Liver (tissue), 9 donors: ENCODE data around the gene KCNJ12. TPM values are rescaled to one million over a fixed set of nuclear protein-coding genes. Genes with fewer than 3 reads are reported as not detected.

Source experiments
- DNase-seq: peaks from one replicate; pipeline ENCODE4 v3.0.0-alpha.2; 2017; ENCODE audit warnings: low spot score
- H3K27ac ChIP-seq, 2 donors: one replicate each; pipeline ENCODE4 v1.7.0; 2013; ENCODE audit warnings: inconsistent platforms in 2 of 2, low read length in 2 of 2, control low read depth in 1 of 2, low read depth in 1 of 2, mild to moderate bottlenecking in 1 of 2
- H3K27me3 ChIP-seq, 4 donors: one replicate each; pipeline versions ENCODE4 v1.6.1 to v1.7.0; 2013; ENCODE audit warnings: low read length in 3 of 4, inconsistent platforms in 1 of 4, mild to moderate bottlenecking in 1 of 4, moderate library complexity in 1 of 4; ENCODE audit not compliant: control insufficient read depth in 4 of 4, insufficient read depth in 4 of 4
- H3K36me3 ChIP-seq, 4 donors: one replicate each; pipeline versions ENCODE4 v1.6.1 to v1.7.0; 2013; ENCODE audit warnings: low read length in 3 of 4, mild to moderate bottlenecking in 3 of 4, low read depth in 1 of 4, moderate library complexity in 1 of 4; ENCODE audit not compliant: control insufficient read depth in 4 of 4, insufficient read depth in 3 of 4
- H3K4me1 ChIP-seq, 4 donors: one replicate each; pipeline versions ENCODE4 v1.6.1 to v1.7.0; 2013; ENCODE audit warnings: low read length in 3 of 4, mild to moderate bottlenecking in 3 of 4, moderate library complexity in 1 of 4; ENCODE audit not compliant: control insufficient read depth in 4 of 4, insufficient read depth in 4 of 4
- H3K4me3 ChIP-seq, 3 donors: one replicate each; pipeline versions ENCODE4 v1.6.1 to v1.7.0; 2013; ENCODE audit warnings: low read length in 3 of 3, control low read depth in 1 of 3, low read depth in 1 of 3, mild to moderate bottlenecking in 1 of 3
- H3K9ac ChIP-seq, 2 donors: one replicate each; pipeline ENCODE4 v1.7.0; 2013; ENCODE audit warnings: low read length in 2 of 2, mild to moderate bottlenecking in 2 of 2, moderate library complexity in 2 of 2, control low read depth in 1 of 2, low read depth in 1 of 2
- H3K9me3 ChIP-seq, 4 donors: one replicate each; pipeline versions ENCODE4 v1.6.1 to v1.7.0; 2013; ENCODE audit warnings: low read length in 3 of 4; ENCODE audit not compliant: control insufficient read depth in 4 of 4
- ATF3 ChIP-seq: IDR thresholded peaks from 2 replicates; pipeline ENCODE4 v1.6.1; 2016; ENCODE audit warnings: antibody characterized with exemption
- CTCF ChIP-seq: fragments of 150-350 bp; IDR thresholded peaks from 2 replicates; pipeline ENCODE4 v1.5.1; 2017; ENCODE audit warnings: improper control_type of control experiment, low read depth, low read length; ENCODE audit not compliant: missing input control
- EGR1 ChIP-seq, 2 donors: IDR thresholded peaks; 2 replicates each; pipeline ENCODE4 v1.6.1; 2016 to 2018; ENCODE audit warnings: antibody characterized with exemption in 2 of 2, low read depth in 2 of 2
- FOXA1 ChIP-seq: IDR thresholded peaks from 2 replicates; pipeline ENCODE4 v1.6.1; 2016; ENCODE audit warnings: antibody characterized with exemption
- GABPA ChIP-seq, 2 donors: IDR thresholded peaks in 1 of 2; conservative IDR thresholded peaks in 1 of 2; 2 replicates each; pipeline ENCODE4 v1.6.1; 2016; ENCODE audit warnings: antibody characterized with exemption in 2 of 2, mild to moderate bottlenecking in 1 of 2, moderate library complexity in 1 of 2
- HNF4A ChIP-seq, 2 donors: conservative IDR thresholded peaks; 2 replicates each; pipeline ENCODE4 v1.6.1; 2016; ENCODE audit warnings: antibody characterized with exemption in 2 of 2, mild to moderate bottlenecking in 2 of 2
- HNF4G ChIP-seq: IDR thresholded peaks from 2 replicates; pipeline ENCODE4 v1.6.1; 2016; ENCODE audit warnings: antibody characterized with exemption
- JUND ChIP-seq, 2 donors: IDR thresholded peaks; 2 replicates each; pipeline ENCODE4 v1.6.1; 2016; ENCODE audit warnings: antibody characterized with exemption in 2 of 2
- MAX ChIP-seq: IDR thresholded peaks from 2 replicates; pipeline ENCODE4 v1.6.1; 2016; ENCODE audit warnings: antibody characterized with exemption
- NR2F2 ChIP-seq: IDR thresholded peaks from 2 replicates; pipeline ENCODE4 v1.6.1; 2016; ENCODE audit warnings: antibody characterized with exemption
- RAD21 ChIP-seq, 2 donors: IDR thresholded peaks; 2 replicates each; pipeline ENCODE4 v1.6.1; 2016; ENCODE audit warnings: antibody characterized with exemption in 2 of 2, mild to moderate bottlenecking in 2 of 2
- REST ChIP-seq: IDR thresholded peaks from 2 replicates; pipeline ENCODE4 v1.6.1; 2016; ENCODE audit warnings: antibody characterized with exemption, mild to moderate bottlenecking
- RXRA ChIP-seq, 2 donors: IDR thresholded peaks; 2 replicates each; pipeline ENCODE4 v1.6.1; 2017 to 2018; ENCODE audit warnings: antibody characterized with exemption in 2 of 2, mild to moderate bottlenecking in 1 of 2
- TAF1 ChIP-seq: conservative IDR thresholded peaks from 2 replicates; pipeline ENCODE4 v1.6.1; 2016; ENCODE audit warnings: antibody characterized with exemption, mild to moderate bottlenecking
- YY1 ChIP-seq: IDR thresholded peaks from 2 replicates; pipeline ENCODE4 v1.6.1; 2016; ENCODE audit warnings: antibody characterized with exemption, mild to moderate bottlenecking
- ZBTB33 ChIP-seq: IDR thresholded peaks from 2 replicates; pipeline ENCODE4 v1.6.1; 2016; ENCODE audit warnings: antibody characterized with exemption
- WGBS: extraction: QIAGEN DNeasy Blood & Tissue Kit; methylation state at CpG from one replicate; pipeline ENCODE4 v1.1.7; 2013; 5-methylcytosine and 5-hydroxymethylcytosine counted together
- polyA plus RNA-seq, 2 donors: library from polyadenylated mRNA; stranded (reverse) in 1 of 2; unstranded in 1 of 2; fragments of 200-250 nt in 1 of 2; fragments of >200 nt in 1 of 2; fragmentation: Nextera tagmentation in 1 of 2; extraction: Ambion mirVana in 1 of 2; gene quantifications; one replicate each; pipeline versions ENCODE4 v1.2.1 to v1.2.3, GENCODE V29; 2013 to 2015
- total RNA-seq, 2 donors: library from RNA; depleted of rRNA; stranded (reverse); fragments of >200 nt; gene quantifications; one replicate each; pipeline ENCODE4 v1.2.3, GENCODE V29; 2014
- donor health status: healthy.
- donor health status: healthy.
- donor health status: healthy.
- donor health status: healthy.
- donor health status: healthy.

Gene KCNJ12
- total and polyA plus RNA-seq, 4 donors: 0.25 to 0.67 (median 0.38) TPM

GRCh38 chr17:21352221-21352980 lies 23.8 kb upstream of the KCNJ12 start:
- Histone ChIP-seq H3K4me1 (no peaks in the 10 kb centered on the region), H3K9me3 (no peaks in the 10 kb centered on the region), H3K27me3 (no peaks in the 10 kb centered on the region), H3K9ac (no peak overlapping the region), H3K27ac (no peak overlapping the region), H3K4me3 (no peak overlapping the region), H3K36me3 (no peaks in the 10 kb centered on the region)
- TF ChIP-seq EGR1 (IDR thresholded peaks at IDR 0.05; ENCODE audit: low read depth in 2 of 2) (no peak), JUND (IDR thresholded peaks at IDR 0.05) (no peak), ZBTB33 (no peak), CTCF (no peak), YY1 (no peak), ATF3 (no peak), GABPA (IDR thresholded peaks at IDR 0.05 in 1 of 2, conservative IDR thresholded peaks at IDR 0.05 in 1 of 2) (no peak), RXRA (IDR thresholded peaks at IDR 0.05) (no peak), HNF4G (no peak), HNF4A (conservative IDR thresholded peaks at IDR 0.05) (no peak), REST (no peak)
- WGBS: 92% methylated on average over 23 of the region's 23 CpGs
- DNase-seq: no peak

- no peaks in the 10 kb centered on the region for H3K9me3 ChIP-seq
- H3K27ac ChIP-seq: no peak overlapping the region
- TF ChIP-seq RAD21 (IDR thresholded peaks at IDR 0.05) (no peak), ATF3 (no peak), HNF4A (conservative IDR thresholded peaks at IDR 0.05) (no peak), FOXA1 (no peak), TAF1 (no peak), NR2F2 (no peak), MAX (no peak), YY1 (no peak), RXRA (IDR thresholded peaks at IDR 0.05) (no peak), EGR1 (IDR thresholded peaks at IDR 0.05; ENCODE audit: low read depth in 2 of 2) (no peak), JUND (IDR thresholded peaks at IDR 0.05) (no peak), CTCF (no peak), REST (no peak)
- DNase-seq: no peak
- no peaks in the 10 kb centered on the region for H3K4me1 ChIP-seq
- no peak overlapping the region for H3K4me3 ChIP-seq
- H3K9ac ChIP-seq: no peak overlapping the region
- H3K27me3 ChIP-seq: no peaks in the 10 kb centered on the region
- WGBS: 92% methylated on average over 8 of the region's 8 CpGs
- H3K36me3 ChIP-seq: no peaks in the 10 kb centered on the region
Measured at GRCh38 chr17:21352981-21353265, 23.2 kb upstream of the KCNJ12 start.
